Activated naive CD4-positive, alpha-beta T cell (primary cell): ENCODE measurements around the gene S100B.
"Not testable (repeated sequence)": the region's sequence is repeated elsewhere in the genome, so short reads cannot be mapped to it uniquely, and the experiment has no call there.

Experiments used
- DNase-seq, 4 experiments: peaks; one replicate each; lab custom pipeline; 2025; lab: John Stamatoyannopoulos, UW

S100B gene

DNA sequence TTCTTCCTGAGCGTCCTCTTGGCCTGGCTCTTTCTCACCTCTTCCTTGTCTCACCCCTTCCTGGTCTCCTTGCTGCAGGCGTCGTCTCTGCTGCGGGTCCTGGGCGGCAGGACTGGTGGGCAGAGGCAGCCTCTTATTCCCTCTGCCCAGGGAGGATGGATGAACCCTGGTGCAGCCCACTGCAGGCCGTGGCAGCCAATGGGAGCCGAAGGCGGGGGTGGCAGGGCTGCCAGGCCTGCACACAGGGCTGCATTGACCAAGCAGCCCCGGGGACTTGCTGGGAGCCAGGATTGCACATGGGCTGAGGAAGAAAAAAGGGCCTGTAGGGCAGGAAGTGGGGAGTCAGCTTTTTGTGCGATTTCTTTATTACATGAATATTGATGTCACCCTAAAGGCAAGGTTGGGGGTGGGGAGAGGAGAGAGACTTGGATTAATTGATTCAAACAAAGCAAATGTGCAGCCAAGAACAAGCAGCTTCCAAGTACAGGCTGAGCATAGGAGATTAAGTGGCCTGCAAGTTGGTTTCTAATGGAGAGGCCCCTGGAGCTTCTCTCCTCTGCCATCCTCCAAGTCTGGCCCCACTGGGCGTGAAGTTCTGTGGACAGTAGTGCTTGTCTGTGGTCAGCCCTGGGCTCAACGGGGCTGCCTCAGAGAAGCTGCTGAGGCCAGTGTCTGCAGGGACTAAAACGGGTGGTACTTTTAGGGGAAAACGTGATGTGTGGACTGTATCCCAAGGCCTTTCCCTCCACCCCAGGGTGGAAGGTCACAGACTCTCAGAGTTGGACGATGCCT, at the start of gene S100B:
TSS of gene S100B (minus strand) at position 108 of the 792 bp plus-strand sequence. CDS start 2,667 bp downstream, outside the sequence.
- DNase-seq = no peak

DNA sequence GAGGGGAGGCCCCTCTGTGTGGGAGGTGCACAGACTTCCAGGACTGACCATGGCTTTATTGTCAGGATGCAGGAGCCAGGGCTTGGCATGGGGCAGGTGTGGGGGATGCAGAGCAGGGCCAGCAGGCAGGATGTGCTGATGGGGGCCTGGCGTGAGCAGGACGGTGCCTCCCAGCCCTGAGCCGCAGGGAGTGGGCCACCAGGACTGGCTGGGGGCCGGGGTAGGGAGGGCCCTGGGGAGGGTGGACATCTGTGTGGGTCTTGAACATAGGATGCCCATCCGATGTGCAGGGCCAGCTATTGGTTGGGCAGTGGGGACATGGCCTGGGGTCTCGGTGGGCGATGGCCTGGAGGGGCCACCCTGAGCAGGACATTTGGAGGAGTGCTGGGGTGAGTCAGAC, 46.2 kb upstream of the S100B start:
- DNase-seq = no peak

DNA sequence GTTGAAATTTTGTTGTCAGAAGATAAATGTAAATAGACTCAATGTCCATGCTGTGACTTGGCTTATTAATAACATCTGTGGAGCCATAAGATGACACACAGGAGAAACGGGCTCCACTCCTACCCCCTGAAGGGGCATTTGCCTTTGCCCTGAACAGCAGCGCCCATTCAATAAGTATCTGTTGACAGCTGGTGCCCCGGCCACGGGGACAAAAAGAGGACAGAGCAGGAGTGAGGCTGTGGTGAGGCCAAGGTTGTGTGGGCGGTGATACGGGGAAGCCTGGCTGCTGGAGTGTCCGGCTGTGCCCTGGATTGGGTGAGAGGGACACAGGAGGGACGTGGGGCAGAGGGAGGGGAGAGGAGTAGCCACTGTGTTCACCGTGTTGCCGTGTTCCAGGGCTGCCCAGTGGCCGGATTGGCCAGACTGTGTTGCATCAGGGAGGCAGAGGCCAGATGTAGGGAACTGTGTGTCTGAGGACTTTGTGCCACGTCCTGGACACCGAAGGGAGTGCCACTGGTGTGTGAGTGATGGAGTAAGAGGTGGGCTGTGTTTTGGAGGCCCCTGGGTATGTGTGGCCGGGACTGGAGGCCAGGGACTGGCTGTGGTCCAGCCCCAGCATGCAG, 45.7 kb upstream of the S100B start:
- DNase-seq = no peak

DNA sequence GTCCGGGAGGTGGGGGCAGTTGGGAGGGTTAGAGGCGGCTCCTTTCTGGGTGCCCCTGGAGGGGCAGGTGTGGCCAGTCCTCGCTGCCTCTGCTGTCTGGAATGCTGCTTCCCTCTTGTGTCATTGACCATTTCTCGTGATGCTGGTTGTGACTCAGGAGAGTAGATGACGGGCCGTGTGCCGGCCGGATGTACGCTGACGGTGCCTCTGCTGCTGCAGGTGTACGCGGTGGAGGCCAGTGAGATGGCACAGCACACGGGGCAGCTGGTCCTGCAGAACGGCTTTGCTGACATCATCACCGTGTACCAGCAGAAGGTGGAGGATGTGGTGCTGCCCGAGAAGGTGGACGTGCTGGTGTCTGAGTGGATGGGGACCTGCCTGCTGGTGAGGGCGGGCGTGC, 44.5 kb upstream of the S100B start:
- no peak for DNase-seq

DNA sequence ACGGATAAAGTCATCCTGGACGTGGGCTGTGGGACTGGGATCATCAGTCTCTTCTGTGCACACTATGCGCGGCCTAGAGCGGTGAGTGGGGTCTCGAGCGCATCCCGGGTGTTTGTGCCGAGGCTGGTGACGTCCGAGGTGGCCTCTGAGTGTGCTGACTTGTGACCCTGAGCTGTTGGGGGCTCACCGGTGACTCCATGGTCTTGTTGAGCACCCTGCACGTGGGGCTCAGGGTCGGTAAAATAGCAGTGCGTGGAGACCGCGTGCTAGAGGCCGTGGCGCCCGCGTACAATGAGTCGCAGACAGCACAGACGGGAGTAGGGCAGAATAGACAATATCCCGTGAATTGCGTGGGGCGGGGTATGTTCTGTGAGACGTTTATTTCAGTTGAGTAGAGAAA, 43.7 kb upstream of the S100B start:
- no peak for DNase-seq

DNA sequence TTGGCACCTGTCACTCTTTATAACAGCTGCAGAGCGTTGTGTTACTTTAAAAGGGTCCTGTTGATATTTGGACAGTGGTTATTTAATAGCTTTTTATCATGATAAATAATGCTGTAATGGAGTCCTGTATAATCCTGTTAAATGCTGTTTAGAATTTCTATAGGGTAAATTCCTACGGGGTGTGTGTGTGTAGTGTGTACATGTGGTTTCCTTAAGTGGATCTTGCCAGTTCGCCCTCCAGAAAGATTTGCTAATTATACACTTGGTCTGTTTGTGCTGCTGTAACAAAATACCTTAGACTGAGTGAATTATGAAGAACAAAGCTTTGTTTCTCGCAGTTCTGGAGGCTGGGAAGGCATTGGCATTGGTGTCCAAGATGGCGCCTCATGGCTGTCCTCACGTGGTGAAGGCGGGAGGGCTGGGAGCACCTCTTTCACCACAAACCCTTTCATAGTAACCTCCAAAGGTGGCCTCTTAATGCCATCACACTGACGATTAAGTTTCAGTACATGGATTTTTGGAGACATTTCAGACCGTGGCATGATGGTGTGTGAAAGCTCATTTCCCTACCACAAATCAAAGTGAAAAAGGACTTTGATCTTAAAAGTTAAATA, 41.8 kb upstream of the S100B start:
- no peak for DNase-seq

DNA sequence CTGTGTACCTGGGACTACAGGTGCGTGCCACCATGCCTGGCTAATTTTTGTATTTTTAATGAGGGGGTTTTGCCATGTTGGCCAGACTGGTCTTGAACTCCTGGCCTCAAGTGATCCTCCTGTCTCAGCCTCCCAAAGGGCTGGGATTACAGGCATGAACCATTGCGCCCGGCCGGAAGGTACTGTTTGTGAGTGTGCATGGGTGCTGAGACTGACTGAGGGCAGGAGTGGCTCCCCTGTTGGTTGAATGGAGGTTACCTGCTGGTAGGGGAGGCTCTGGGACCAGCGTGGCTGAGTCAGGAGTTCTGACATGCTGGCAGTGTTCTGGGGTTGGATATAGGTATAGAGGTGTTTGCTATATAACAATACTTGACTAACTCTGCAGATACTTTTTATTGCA, 41.0 kb upstream of the S100B start:
- DNase-seq = no peak

DNA sequence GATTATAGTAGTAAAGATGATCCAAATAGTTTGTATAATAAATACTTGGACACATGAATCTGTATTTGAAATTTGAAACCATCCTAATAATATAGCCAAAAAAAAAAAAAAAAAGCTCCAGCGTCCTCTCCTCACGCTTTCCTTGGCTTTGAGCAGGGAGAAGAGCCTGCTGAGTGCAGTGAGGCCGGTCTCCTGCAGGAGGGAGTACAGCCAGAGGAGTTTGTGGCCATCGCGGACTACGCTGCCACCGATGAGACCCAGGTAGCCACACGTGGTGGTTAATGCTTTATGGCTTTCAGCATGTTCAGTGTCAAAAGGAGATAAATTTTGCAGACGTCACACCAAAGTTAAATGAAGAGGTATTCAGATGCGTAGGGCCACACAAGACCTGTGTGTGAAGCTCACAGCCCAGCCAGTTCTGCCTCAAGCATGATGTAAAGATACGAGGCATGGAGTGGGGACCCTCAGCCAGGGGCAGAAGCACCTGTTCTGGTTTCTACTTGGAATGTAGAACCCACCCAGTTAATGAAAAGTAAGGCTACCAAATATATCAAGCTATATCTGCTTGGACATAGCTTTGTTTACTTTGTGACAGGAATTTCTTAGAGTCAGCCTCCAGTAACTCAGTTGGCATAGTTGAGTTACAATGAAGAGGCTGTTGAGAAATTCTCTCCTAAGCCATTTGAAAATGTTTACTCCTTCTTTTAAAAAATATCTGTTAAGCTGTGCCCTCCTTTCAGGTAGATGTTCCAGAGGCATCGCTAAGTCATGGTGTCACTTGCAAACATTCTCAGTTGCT, 38.7 kb upstream of the S100B start:
- DNase-seq = no peak

DNA sequence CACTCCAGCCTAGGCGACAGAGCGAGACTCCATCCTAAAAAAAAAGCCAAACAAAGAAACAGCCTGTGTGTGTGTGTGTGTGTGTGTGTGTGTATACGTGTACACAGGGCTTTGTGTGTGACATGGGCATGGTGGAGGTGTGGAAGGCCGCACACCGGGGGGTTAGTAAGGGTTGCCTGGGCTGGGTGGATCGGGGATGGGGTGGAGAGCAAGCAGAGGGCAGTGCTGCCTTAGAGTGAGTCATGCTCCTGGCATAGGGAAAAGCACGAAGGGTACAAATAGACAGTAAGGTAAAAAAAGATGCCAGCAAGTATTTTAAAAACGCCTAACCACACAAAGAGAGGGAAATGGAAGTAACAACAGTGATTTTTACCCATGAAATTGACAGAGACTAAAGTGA, 36.8 kb upstream of the S100B start:
- DNase-seq = no peak

DNA sequence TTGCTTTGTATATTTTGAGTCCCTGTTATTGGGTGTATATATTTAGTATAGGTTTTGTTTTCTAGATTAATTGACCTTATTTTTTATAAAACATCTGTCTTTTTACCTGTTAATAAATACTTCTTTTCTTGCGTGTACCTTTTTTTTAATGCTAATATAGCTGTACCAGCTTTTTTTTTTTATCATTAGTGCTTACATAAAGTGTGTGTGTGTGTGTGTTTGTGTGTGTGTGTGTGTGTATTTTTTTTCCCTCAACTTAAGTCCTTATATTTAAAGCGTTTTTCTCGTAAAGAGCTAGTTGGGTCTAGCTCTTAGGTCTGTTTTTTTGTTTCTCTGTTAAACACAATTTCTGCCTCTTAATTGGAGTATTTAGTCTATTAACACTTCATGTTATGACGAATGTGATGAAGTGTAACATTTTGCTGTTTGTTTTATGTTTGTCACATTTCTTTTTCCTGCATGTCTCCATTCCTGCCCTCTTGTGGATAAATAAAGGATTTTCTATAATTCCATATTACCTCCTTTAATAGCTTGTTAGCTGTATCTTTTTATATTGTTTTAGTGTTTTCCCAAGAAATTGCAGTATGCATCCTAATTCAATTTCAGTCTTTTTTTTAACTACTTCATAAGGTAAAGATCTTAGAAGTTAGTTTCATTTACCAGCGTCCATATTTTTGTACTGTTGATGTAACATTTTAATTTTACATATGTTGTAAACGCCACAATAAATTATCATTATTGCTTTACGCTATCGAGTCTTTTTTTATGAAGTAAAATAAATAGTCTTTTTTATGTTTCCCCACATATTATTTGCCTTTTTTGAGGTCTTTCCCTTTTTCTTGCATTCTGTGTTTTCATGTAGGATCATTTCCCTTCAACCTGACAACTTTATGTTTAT, 34.9 kb upstream of the S100B start:
- DNase-seq = no peak

DNA sequence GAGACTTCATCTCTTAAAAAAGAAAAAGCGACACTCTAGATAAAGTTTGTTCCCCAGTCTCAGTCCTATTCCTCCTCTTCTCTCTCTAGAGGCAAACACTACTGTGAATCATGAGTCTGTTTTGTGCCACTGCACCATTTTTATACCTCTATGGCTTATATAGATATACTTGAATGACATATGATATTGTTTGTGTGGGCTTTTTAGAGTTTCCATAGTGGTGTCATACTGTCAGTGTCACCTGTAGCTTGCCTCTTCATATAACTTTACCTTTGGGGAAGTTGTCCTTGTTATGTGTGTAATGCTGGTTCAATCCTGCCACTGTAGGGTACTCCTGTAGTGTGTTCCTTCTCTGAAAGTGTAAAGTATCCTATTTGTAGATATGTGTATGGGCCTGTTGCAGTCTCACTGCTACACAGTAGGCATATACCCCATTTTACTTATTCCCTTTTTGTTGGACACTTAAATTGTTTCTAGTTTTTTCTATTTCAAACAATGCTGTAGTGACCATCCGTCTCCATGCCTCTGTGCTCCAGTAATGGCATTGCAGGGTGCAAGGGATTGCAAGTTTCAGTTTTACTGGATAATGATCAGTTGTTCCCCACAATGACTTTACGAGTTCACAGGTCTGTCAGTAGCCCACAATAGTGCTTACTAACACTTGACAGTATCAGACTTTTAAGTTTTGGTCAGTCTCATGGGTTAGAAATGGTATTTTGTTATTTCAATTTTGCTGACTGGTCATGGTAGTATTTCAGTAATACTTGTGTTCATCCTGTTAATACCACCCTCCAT, 33.3 kb upstream of the S100B start:
- no peak for DNase-seq

DNA sequence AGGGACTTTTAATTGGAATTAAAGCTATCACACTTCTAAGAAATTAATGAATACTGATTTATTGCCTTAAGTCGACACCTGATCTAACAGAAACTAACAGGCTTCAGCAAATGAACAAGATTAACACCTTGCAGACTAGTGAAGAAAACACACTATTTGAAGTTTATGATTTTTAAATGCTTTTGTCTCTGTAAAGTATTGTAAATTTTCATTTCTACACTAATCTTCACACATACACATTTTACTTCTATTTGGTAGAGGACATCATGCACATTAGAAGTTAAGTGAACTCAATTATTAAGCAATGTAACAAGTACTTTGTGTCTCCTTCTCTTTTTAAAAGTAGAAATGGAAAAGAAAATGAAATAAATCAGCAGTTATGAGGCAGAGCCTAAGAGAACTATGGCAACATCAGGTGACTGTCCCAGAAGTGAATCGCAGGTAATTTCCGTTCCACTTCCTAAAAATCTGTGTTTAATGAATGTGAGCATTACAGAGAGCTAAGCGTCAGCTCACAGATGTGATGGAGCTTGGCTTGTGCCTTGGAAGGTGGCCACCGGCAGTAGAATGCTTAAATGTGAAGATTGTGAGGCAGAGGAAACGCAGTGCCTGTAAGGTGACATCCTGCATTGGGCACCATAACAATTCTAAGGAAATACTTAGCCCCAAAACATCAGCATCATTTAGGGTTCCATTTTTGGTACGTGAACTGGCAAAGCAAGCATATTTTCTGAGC, 31.8 kb upstream of the S100B start:
- peak in 1 of 4 experiments; percentile 12 for DNase-seq

DNA sequence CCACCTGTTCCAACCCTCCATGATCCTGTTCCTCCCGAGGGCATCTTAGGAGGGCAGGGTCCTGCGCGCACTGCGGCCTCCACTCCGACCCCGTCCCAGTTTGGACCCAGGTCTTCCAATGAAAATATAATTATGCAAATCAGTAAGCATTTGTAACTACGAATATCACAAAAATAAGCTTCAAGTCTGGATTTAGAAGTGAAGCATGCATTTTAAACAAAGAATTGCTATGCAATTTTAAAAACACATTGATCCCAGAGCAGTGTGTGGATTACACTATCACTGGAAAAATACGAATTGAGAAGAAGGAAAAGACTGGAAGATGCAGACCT, 31.3 kb upstream of the S100B start:
- DNase-seq = no peak

DNA sequence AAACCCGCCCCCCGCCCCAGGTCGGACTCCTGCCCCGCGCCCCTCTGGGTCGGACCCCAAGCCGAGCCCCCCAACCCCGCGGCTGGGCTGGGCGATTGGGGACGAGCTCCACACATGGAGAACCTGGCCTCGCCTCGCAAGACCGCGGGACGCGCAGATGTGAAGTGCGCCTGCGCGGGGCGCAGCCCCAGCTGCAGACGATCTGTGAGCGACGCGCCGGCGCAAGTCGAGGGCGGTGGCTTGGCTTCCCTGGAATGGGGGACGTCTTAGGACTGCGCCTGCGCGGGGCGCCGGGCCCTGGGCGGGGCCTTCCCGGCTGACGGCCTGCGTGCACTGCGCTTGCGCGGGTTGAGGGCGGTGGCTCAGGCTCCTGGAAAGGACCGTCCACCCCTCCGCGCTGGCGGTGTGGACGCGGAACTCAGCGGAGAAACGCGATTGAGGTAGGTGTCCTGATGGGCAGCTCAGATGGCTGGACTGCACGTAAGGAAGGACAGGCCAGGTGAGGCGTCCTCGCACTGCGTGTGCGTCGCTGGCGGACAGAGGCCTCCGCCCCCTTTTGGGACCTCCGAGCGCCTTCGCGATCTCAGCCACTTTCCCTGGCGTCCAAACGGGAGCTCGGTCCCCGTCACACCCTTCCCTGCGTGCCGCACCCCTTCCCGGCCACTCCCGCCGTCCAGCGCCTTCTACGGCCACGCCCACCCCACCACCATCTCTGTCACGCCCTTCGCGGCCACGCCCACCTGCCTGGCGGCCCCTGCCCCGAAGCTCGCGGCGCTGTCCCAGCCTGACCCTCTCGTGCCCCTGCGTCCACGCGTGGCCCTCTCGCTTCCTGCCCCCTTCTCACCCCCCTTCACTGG, 30.7 kb upstream of the S100B start, which contains the start of gene PRMT2:
TSS of gene PRMT2 (plus strand) at position 351 of the 857 bp plus-strand sequence. CDS start 1,278 bp downstream, outside the sequence.
- peak; percentile 93 to 97 (median 95) for DNase-seq

DNA sequence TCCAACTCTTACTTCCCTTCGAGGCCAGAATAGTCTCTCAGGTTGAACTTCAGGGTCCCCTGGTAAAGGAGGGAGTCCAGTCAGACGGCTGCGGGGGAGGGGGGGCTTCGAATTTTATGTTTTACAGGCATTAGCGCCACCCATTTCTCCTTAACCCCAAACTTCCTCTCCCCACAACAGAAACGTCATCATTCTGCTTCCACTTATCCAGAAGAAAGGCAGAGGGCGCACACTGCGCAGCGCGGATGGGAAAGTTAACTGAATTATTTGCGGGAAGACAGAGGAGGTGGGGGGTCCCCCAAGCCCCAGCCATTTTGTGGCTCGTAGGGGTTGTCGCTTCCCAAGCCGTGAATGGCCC, 30.1 kb upstream of the S100B start:
- DNase-seq = no peak

DNA sequence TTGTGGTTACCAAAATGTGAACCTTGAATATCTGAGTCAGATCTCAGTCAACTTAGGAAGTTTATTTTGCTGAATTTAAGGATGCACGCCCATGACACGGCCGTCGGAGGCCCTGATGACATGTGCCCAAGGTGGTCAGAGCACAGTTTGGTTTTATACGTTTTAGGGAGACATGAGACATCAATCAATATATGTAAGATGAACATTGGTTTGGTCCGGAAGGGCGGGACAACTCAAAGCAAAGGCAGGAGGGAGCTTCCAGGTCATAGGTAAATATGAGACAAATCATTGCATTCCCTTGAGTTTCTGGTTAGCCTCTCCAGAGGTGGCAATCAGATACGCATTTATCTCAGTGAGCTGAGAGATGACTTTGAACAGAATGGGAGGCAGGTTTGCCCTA, 29.5 kb upstream of the S100B start:
- DNase-seq = no peak

DNA sequence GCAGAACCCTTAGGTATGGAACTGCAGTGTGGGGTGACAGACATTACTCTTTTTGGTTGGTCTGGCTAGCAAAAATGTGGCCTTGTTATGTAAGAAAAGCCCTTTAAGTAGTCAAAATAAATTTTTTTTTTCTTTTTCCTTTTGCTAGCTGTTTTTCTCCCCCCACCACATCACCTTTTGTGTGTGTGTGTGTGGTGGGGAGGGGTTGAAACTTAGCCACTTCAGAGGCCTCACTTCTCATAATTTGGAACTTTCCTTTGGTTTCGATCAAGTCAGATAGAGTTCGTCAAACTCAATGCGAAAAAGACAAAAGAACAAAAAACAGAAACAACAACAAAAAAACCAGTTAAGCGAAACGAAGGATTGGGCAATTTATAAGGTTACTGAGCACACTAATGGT, 28.7 kb upstream of the S100B start:
- DNase-seq = no peak

DNA sequence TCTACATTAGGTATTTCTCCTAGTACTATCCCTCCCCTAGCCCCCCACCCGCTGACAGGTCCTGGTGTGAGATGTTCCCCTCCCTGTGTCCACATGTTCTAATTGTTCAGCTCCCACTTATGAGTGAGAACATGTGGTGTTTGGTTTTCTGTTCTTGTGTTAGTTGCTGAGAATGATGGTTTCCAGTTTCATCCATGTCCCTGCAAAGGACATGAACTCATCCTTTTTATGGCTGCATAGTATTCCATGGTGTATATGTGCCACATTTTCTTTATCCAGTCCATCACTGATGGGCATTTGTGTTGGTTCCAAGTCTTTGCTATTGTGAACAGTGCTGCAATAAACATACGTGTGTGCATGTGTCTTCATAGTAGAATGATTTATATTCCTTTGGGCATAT, 26.0 kb upstream of the S100B start:
- DNase-seq = not testable (repeated sequence)

DNA sequence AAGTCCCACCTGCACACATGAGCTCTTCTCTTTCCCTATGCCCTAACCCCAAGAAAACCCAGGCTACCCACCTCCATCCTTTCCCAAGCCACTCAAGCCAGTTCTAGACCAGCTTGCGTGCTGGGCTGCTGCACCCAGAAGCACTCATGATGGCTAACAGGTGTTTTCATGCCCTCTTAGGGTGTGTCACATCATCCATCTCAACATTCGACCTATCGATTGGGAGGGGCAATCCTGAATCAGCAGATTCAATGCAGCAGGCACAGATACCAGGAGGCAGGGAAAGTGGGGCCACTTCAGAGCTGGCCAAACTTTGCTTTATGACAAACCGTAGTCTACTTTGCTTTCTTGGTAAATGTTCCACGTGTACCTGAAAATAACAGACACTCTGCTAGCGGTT, 24.0 kb upstream of the S100B start:
- no peak for DNase-seq
